GM12891 (cell line): ENCODE measurements around the gene GPC3.

Experiments
- PAX5 ChIP-seq: IDR thresholded peaks from 2 replicates; pipeline ENCODE4 v1.6.1; 2011; ENCODE audit warnings: low read length, moderate library complexity, mild to moderate bottlenecking; ENCODE audit not compliant: insufficient read depth, severe bottlenecking
- POLR2A ChIP-seq: IDR thresholded peaks from 2 replicates; pipeline ENCODE4 v1.6.1; 2011; ENCODE audit warnings: low read depth, low read length, control low read depth
- POLR2AphosphoS5 ChIP-seq: IDR thresholded peaks from 2 replicates; pipeline ENCODE4 v1.6.1; 2011; ENCODE audit warnings: low read depth, low read length, control low read depth
- TAF1 ChIP-seq: IDR thresholded peaks from 2 replicates; pipeline ENCODE4 v1.6.1; 2011; ENCODE audit warnings: low read depth, low read length, control low read depth

- TF ChIP-seq POLR2A (no peak), POLR2AphosphoS5 (no peak), TAF1 (no peak), PAX5 (no peak)
Measured at GRCh38 chrX:133607419-133608348, 377.7 kb downstream of the GPC3 start.
